Spinal cord (tissue), 10 donors: Measurements from ENCODE around the gene THADA. TPM values are rescaled to one million over a fixed set of nuclear protein-coding genes. Genes with fewer than 3 reads are reported as not detected.
A peak's percentile ranks its signal among the peaks of the same experiment; 100 is the strongest.

Source experiments
- DNase-seq, 6 donors: peaks; one replicate each; pipeline versions ENCODE4 v3.0.0 to v3.0.0-alpha.2; 2013 to 2015; ENCODE audit warnings: low spot score in 6 of 6, low read depth in 4 of 6
- H3K27ac ChIP-seq: one replicate; pipeline ENCODE4 v1.5.1; 2013; ENCODE audit warnings: low read depth, low read length, control low read depth
- H3K27me3 ChIP-seq: one replicate; pipeline ENCODE4 v1.6.1; 2013; ENCODE audit warnings: low read length; ENCODE audit not compliant: control insufficient read depth, insufficient read depth
- H3K36me3 ChIP-seq: one replicate; pipeline ENCODE4 v1.6.1; 2013; ENCODE audit warnings: low read length; ENCODE audit not compliant: control insufficient read depth, insufficient read depth
- H3K4me1 ChIP-seq: one replicate; pipeline ENCODE4 v1.6.1; 2013; ENCODE audit warnings: low read length; ENCODE audit not compliant: control insufficient read depth, insufficient read depth
- H3K4me3 ChIP-seq: one replicate; pipeline ENCODE4 v1.5.1; 2013; ENCODE audit warnings: low read depth, low read length, control low read depth
- H3K9me3 ChIP-seq: one replicate; pipeline ENCODE4 v1.6.1; 2013; ENCODE audit warnings: low read length; ENCODE audit not compliant: control insufficient read depth, insufficient read depth
- WGBS: methylation state at CpG from one replicate; pipeline ENCODE4 v1.1.5; 2013; ENCODE audit warnings: missing lambda C conversion rate; ENCODE audit not compliant: insufficient coverage; 5-methylcytosine and 5-hydroxymethylcytosine counted together
- polyA plus RNA-seq, 2 donors: library from polyadenylated mRNA; unstranded; fragments of 120-200 nt; gene quantifications; one replicate each; pipeline ENCODE4 v1.2.1, GENCODE V29; 2013; ENCODE audit not compliant: insufficient read length in 2 of 2
- total RNA-seq, 2 donors: library from RNA; depleted of rRNA in 1 of 2; stranded (reverse); fragments of 120-200 nt in 1 of 2; fragments of >200 nt in 1 of 2; gene quantifications; one replicate each; pipeline versions ENCODE4 v1.2.3 to v1.2.4, GENCODE V29; 2013 to 2014
- donor health status: healthy.

The THADA gene
- total and polyA plus RNA-seq, 4 donors = 16.5 to 44.8 (median 21.5) TPM

DNA sequence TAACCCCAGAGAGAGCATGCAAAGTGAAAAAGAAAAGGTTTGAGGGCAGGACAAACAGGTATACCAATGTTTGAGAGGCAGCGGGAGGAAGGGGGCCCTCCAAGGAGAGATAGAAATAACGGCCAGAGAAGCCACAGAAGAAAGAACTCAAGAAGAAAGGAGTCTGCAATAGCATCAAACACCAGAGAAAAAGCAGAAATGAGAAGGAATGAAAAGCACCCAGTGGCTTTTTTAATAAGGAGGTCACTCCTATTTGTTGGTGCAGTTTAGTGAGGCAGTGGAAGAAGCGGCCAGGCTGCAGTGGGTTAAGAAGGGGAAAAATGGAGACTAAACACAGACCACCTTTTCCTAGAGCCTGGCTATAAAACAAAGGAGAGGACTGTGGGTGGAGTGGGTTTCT lies 177.2 kb downstream of the THADA start:
- 93% methylated on average over 2 of the region's 3 CpGs for WGBS

GRCh38 chr2:43417300-43417699 lies 178.5 kb downstream of the THADA start:
- no peaks in the 10 kb centered on the region for H3K27me3 ChIP-seq
- no CpG with 5 or more reads among the region's 1 CpG for WGBS
- H3K4me3 ChIP-seq = no peak overlapping the region
- no peaks in the 10 kb centered on the region for H3K36me3 ChIP-seq
- no peak for DNase-seq
- H3K9me3 ChIP-seq = no peaks in the 10 kb centered on the region
- H3K27ac ChIP-seq = no peak overlapping the region
- H3K4me1 ChIP-seq = peaks cover 5% of the 10 kb centered on the region

More for the DNA sequence above, 177.2 kb downstream of the THADA start:
- Histone ChIP-seq H3K4me1 (peaks cover 5% of the 10 kb centered on the region), H3K36me3 (no peaks in the 10 kb centered on the region), H3K27me3 (no peaks in the 10 kb centered on the region), H3K4me3 (no peak overlapping the region), H3K27ac (no peak overlapping the region), H3K9me3 (no peaks in the 10 kb centered on the region)
- DNase-seq = no peak

GRCh38 chr2:43415592-43415991 lies 180.2 kb downstream of the THADA start:
- H3K9me3 ChIP-seq = no peaks in the 10 kb centered on the region
- H3K27ac ChIP-seq = peak overlapping the region; percentile 49
- H3K27me3 ChIP-seq = no peaks in the 10 kb centered on the region
- H3K4me3 ChIP-seq = no peak overlapping the region
- 49% methylated on average over 6 of the region's 7 CpGs for WGBS
- DNase-seq = peak in 1 of 6 donors; percentile 34
- H3K4me1 ChIP-seq = peaks cover 5% of the 10 kb centered on the region
- H3K36me3 ChIP-seq = no peaks in the 10 kb centered on the region

- Histone ChIP-seq H3K36me3 (no peaks in the 10 kb centered on the region), H3K27ac (no peak overlapping the region), H3K9me3 (no peaks in the 10 kb centered on the region), H3K4me1 (peaks cover 5% of the 10 kb centered on the region), H3K4me3 (no peak overlapping the region), H3K27me3 (no peaks in the 10 kb centered on the region)
- 13% methylated on average over 1 of the region's 4 CpGs for WGBS
- peak in 2 of 6 donors; percentile 26 to 36 for DNase-seq
Observed at GRCh38 chr2:43414586-43415135, 181.2 kb downstream of the THADA start.

- Histone ChIP-seq H3K36me3 (no peaks in the 10 kb centered on the region), H3K4me1 (peaks cover 5% of the 10 kb centered on the region), H3K9me3 (no peaks in the 10 kb centered on the region), H3K27me3 (no peaks in the 10 kb centered on the region), H3K27ac (no peak overlapping the region), H3K4me3 (no peak overlapping the region)
- no peak for DNase-seq
- 100% methylated on average over 1 of the region's 2 CpGs for WGBS
Observed at GRCh38 chr2:43414033-43414432, 181.8 kb downstream of the THADA start.

GRCh38 chr2:43412114-43412753 lies 183.6 kb downstream of the THADA start:
- no peaks in the 10 kb centered on the region for H3K36me3 ChIP-seq
- no CpG with 5 or more reads among the region's 3 CpGs for WGBS
- no peak overlapping the region for H3K4me3 ChIP-seq
- H3K9me3 ChIP-seq = no peaks in the 10 kb centered on the region
- no peak overlapping the region for H3K27ac ChIP-seq
- no peaks in the 10 kb centered on the region for H3K27me3 ChIP-seq
- H3K4me1 ChIP-seq = peaks cover 5% of the 10 kb centered on the region
- no peak for DNase-seq

DNA sequence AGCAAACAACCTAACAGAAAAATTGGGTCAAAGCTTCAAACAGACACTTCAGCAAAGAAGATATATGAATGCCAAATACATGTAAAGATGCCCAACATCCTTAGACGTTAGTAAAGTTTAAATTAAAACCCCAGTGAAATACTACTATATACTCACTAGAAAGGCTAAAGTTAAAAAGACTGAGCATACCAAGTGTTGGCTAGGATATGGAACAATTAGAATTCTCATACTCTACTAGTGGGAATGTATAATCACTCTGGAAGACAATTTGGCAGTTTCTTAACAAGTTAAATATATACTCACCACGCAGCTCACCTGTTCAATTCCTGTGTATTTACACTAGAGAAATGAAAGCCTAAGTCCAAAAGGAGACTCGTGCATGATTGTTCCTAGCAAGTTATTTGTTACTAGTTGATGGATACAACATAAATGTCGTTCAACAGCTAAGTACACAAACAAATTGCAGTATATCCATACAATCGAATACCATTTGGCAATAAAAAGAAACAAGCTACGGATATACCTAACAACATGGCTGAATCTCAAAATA lies 185.7 kb downstream of the THADA start:
- no CpG with 5 or more reads among the region's 6 CpGs for WGBS
- Histone ChIP-seq H3K27ac (no peak overlapping the region), H3K27me3 (no peaks in the 10 kb centered on the region), H3K4me1 (no peaks in the 10 kb centered on the region), H3K9me3 (no peaks in the 10 kb centered on the region), H3K4me3 (no peak overlapping the region), H3K36me3 (no peaks in the 10 kb centered on the region)
- DNase-seq = no peak

GRCh38 chr2:43408407-43409160 lies 187.3 kb downstream of the THADA start:
- Histone ChIP-seq H3K4me1 (no peaks in the 10 kb centered on the region), H3K4me3 (no peak overlapping the region), H3K36me3 (no peaks in the 10 kb centered on the region), H3K27me3 (no peaks in the 10 kb centered on the region), H3K9me3 (no peaks in the 10 kb centered on the region), H3K27ac (no peak overlapping the region)
- WGBS = no CpG with 5 or more reads among the region's 2 CpGs
- no peak for DNase-seq

GRCh38 chr2:43407935-43408334 lies 187.9 kb downstream of the THADA start:
- Histone ChIP-seq H3K9me3 (no peaks in the 10 kb centered on the region), H3K4me1 (no peaks in the 10 kb centered on the region), H3K27ac (peak overlapping the region; percentile 13), H3K36me3 (no peaks in the 10 kb centered on the region), H3K4me3 (no peak overlapping the region), H3K27me3 (no peaks in the 10 kb centered on the region)
- no CpG with 5 or more reads among the region's 2 CpGs for WGBS
- DNase-seq = no peak
